ENCODE results near the gene ATG9B.

DNA sequence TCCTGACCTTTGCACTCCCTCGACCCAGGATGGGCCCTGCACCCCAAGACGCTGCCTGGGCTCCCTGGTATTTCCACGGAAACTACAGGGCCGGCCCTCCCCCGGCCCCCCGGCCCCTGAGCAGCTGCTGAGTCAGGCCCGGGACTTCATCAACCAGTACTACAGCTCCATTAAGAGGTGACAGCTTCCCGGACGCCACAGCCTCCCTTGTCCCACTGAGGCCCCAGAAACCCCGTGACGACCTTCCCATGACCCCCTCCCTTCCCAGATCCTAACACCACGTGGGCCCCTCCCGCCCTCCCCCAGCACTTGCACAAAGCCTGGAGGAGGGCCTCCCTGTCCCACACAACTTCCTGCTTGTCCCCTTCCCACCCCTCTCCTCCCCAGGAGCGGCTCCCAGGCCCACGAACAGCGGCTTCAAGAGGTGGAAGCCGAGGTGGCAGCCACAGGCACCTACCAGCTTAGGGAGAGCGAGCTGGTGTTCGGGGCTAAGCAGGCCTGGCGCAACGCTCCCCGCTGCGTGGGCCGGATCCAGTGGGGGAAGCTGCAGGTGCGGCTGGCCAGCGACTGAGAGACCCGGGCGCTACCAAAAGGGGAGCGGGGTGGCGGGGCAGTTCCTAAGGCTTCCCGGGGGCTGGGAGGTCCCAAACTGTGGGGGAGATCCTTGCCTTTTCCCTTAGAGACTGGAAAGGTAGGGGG, 27.8 kb downstream of the ATG9B start:
- TF ChIP-seq, protein P1, sequence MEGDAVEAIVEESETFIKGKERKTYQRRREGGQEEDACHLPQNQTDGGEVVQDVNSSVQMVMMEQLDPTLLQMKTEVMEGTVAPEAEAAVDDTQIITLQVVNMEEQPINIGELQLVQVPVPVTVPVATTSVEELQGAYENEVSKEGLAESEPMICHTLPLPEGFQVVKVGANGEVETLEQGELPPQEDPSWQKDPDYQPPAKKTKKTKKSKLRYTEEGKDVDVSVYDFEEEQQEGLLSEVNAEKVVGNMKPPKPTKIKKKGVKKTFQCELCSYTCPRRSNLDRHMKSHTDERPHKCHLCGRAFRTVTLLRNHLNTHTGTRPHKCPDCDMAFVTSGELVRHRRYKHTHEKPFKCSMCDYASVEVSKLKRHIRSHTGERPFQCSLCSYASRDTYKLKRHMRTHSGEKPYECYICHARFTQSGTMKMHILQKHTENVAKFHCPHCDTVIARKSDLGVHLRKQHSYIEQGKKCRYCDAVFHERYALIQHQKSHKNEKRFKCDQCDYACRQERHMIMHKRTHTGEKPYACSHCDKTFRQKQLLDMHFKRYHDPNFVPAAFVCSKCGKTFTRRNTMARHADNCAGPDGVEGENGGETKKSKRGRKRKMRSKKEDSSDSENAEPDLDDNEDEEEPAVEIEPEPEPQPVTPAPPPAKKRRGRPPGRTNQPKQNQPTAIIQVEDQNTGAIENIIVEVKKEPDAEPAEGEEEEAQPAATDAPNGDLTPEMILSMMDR (conservative IDR thresholded peaks at IDR 0.05 in 1 of 2, IDR thresholded peaks at IDR 0.05 in 1 of 2; ENCODE audit: low read depth in 1 of 2, low read length in 2 of 2) = no peak
- no peak for TF ChIP-seq EZH2 (IDR thresholded peaks at IDR 0.05; ENCODE audit: low read length, missing control alignments)

Measured in fibroblast of lung (primary cell).